GM13977 (cell line): Measurements from ENCODE around the gene SUSD2.
"Not testable (repeated sequence)": the region's sequence is repeated elsewhere in the genome, so short reads cannot be mapped to it uniquely, and the experiment has no call there.

Experiments used
- DNase-seq: peaks from one replicate; pipeline ENCODE4 v3.0.0; 2012; ENCODE audit warnings: low spot score
- in situ Hi-C: fragments of 300-500 bp; cut with MboI; formaldehyde crosslinking; loops from one replicate; pipeline ENCODE4 v1.12.0; 2022; ENCODE audit warnings: low sequenced_read_pairs, low pct_unique_long_range_greater_than_20kb, mixed read lengths, inconsistent platforms; ENCODE audit not compliant: unreplicated experiment
- TF ChIP-seq, protein P1 (sequence below): IDR thresholded peaks from 2 replicates; pipeline ENCODE4 v1.5.1; 2012; ENCODE audit warnings: mild to moderate bottlenecking, control low read depth; ENCODE audit not compliant: insufficient read depth; ENCODE audit errors: extremely low read depth, missing control alignments

Gene SUSD2, protein sequence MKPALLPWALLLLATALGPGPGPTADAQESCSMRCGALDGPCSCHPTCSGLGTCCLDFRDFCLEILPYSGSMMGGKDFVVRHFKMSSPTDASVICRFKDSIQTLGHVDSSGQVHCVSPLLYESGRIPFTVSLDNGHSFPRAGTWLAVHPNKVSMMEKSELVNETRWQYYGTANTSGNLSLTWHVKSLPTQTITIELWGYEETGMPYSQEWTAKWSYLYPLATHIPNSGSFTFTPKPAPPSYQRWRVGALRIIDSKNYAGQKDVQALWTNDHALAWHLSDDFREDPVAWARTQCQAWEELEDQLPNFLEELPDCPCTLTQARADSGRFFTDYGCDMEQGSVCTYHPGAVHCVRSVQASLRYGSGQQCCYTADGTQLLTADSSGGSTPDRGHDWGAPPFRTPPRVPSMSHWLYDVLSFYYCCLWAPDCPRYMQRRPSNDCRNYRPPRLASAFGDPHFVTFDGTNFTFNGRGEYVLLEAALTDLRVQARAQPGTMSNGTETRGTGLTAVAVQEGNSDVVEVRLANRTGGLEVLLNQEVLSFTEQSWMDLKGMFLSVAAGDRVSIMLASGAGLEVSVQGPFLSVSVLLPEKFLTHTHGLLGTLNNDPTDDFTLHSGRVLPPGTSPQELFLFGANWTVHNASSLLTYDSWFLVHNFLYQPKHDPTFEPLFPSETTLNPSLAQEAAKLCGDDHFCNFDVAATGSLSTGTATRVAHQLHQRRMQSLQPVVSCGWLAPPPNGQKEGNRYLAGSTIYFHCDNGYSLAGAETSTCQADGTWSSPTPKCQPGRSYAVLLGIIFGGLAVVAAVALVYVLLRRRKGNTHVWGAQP

DNA sequence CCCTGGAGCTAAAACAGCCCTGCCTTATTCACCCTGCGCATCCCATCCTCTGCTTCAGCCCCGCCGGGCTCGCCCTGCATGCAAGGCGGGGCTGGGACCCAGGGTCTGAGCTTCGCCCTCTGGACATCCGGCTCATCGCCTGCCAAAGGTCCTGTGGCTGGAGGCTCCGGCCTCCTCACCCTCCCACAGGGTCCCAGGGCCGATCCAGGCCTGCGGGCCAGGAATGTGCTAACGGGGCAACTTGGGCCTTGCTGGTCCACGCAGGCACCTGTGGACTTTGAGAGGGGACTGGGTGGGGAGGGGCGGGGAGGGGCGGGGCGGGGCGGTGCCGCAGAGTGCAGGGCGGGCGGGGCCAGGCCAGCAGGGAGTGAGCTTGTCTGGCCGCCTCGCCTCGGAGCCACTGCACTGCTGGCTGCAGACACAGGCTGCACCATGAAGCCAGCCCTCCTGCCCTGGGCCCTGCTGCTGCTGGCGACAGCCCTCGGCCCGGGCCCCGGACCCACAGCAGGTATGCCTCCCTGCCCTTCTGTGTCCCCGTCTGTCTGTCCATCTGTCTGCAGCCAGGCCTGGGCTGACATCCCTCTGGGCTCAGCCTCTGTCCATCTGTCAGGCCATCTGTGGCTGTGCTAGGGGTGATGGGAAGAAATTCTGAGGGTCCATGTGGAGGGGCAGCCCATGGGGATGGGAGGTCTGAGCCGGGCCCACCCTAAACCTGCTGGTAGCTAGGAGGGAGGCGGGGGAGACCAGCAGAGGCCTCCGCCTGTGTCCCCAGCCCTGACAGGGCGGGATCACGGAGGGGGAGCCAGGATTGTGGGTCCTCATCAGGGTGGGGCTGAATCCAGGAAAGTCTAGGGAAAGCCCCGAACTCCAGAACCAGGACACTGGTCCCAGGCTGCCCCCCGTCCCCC, at the start of gene SUSD2:
TSS of gene SUSD2 (plus strand) at position 400 of the 908 bp plus-strand sequence. CDS start at position 433, 33 bp downstream.
- DNase-seq: no peak
- in situ Hi-C loops: no loop called here
- TF ChIP-seq, protein P1, sequence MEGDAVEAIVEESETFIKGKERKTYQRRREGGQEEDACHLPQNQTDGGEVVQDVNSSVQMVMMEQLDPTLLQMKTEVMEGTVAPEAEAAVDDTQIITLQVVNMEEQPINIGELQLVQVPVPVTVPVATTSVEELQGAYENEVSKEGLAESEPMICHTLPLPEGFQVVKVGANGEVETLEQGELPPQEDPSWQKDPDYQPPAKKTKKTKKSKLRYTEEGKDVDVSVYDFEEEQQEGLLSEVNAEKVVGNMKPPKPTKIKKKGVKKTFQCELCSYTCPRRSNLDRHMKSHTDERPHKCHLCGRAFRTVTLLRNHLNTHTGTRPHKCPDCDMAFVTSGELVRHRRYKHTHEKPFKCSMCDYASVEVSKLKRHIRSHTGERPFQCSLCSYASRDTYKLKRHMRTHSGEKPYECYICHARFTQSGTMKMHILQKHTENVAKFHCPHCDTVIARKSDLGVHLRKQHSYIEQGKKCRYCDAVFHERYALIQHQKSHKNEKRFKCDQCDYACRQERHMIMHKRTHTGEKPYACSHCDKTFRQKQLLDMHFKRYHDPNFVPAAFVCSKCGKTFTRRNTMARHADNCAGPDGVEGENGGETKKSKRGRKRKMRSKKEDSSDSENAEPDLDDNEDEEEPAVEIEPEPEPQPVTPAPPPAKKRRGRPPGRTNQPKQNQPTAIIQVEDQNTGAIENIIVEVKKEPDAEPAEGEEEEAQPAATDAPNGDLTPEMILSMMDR: no peak

GRCh38 chr22:24133187-24133965, 47.9 kb upstream of the SUSD2 start:
- TF ChIP-seq, protein P1: peak; percentile 36
- in situ Hi-C loops: no loop called here

GRCh38 chr22:24134090-24134846, 47.0 kb upstream of the SUSD2 start:
- no peak for DNase-seq
- TF ChIP-seq, protein P1: no peak
- in situ Hi-C loops: no loop called here

More at GRCh38 chr22:24133187-24133965, 47.9 kb upstream of the SUSD2 start:
- DNase-seq: no peak

DNA sequence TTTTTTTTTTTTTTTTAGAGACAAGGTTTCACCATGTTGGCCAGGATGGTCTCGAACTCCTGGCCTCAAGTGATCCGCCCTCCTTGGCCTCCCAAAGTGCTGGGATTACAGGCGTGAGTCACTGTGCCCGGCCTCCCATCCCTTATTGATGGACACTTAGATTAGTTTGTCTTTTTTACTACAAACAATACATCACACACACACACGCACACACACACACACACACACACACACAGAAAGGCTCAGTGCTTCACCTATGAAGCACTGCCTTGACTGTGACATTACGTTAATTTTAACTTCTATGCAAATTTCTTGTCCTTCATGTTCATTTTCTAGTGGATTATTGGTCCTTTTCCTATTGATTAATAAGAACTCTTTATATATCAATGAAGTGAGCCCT, 44.8 kb upstream of the SUSD2 start:
- DNase-seq, in situ Hi-C loops: not testable (repeated sequence)

- TF ChIP-seq, protein P1: no peak
- DNase-seq: no peak
- in situ Hi-C loops: no loop called here
These were observed 43.7 kb upstream of the SUSD2 start for GRCh38 chr22:24137595-24137994.
